Cardiac muscle cell (in vitro differentiated cells and primary cell): ENCODE data around the gene LMO3. TPM values are rescaled to one million over a fixed set of nuclear protein-coding genes. Genes with fewer than 3 reads are reported as not detected.

Source experiments
- DNase-seq, 2 donors: peaks; one replicate each; pipeline versions ENCODE4 v3.0.0 to v3.0.0-alpha.2; 2010 to 2017; ENCODE audit warnings: low read depth in 1 of 2, low spot score in 1 of 2
- H3K27ac ChIP-seq: fragments of 200-600 bp; sonication (generic); 2 replicates; pipeline ENCODE4 v1.5.1; 2016
- H3K27me3 ChIP-seq: fragments of 200-600 bp; sonication (generic); 2 replicates; pipeline ENCODE4 v1.6.0; 2016; ENCODE audit warnings: control low read depth
- H3K36me3 ChIP-seq: fragments of 200-600 bp; sonication (generic); 2 replicates; pipeline ENCODE4 v1.5.1; 2016; ENCODE audit warnings: control low read depth
- H3K4me1 ChIP-seq: fragments of 200-600 bp; sonication (generic); 2 replicates; pipeline ENCODE4 v1.8.1; 2017; ENCODE audit warnings: low read depth, mild to moderate bottlenecking, mixed run types
- H3K4me3 ChIP-seq: fragments of 200-600 bp; sonication (generic); 2 replicates; pipeline ENCODE4 v1.5.1; 2016; ENCODE audit warnings: mild to moderate bottlenecking
- H3K9me3 ChIP-seq: fragments of 200-600 bp; sonication (generic); 2 replicates; pipeline ENCODE4 v1.5.1; 2017; ENCODE audit warnings: low read depth, mild to moderate bottlenecking, control low read depth
- CTCF ChIP-seq: IDR thresholded peaks from 2 replicates; pipeline ENCODE4 v1.5.1; 2012; ENCODE audit warnings: low read depth, mild to moderate bottlenecking, low read length
- polyA plus RNA-seq: library from polyadenylated mRNA; unstranded; fragments of >200 nt; fragmentation: Nextera tagmentation; extraction: Ambion mirVana; gene quantifications from 2 replicates; pipeline ENCODE4 v1.2.1, GENCODE V29; 2016
- total RNA-seq: library from RNA; depleted of rRNA; stranded (reverse); fragments of >200 nt; gene quantifications from 2 replicates; pipeline ENCODE4 v1.2.3, GENCODE V29; 2016

Gene LMO3
- total and polyA plus RNA-seq, 2 experiments from 2014 or later = 12.2 to 29.3 TPM

DNA sequence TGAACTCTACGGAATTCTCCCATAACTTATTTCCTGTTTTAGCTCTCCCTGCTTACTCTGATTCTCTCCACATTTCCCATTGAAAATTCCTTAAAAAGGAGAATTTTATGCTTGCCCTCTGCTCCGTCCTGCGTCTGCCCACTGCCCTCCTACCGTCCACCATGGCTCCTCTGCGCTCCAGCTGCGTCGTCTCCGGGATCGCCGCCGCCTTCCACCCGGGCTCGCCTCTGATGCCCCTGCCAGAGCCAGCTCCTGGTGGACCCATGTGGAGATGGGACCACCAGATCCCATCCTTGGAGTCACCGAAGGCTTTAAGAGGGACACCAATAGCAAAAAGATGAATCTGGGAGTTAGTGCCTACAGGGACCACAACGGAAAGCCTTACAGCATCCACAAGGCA is 92.7 kb downstream of the LMO3 start:
- no peaks in the 10 kb centered on the region for H3K4me1 ChIP-seq
- no peak for DNase-seq
- no peak overlapping the region for H3K4me3 ChIP-seq
- H3K9me3 ChIP-seq = no peaks in the 10 kb centered on the region
- no peaks in the 10 kb centered on the region for H3K36me3 ChIP-seq
- no peak overlapping the region for H3K27ac ChIP-seq
- no peaks in the 10 kb centered on the region for H3K27me3 ChIP-seq
- no peak for TF ChIP-seq CTCF

DNA sequence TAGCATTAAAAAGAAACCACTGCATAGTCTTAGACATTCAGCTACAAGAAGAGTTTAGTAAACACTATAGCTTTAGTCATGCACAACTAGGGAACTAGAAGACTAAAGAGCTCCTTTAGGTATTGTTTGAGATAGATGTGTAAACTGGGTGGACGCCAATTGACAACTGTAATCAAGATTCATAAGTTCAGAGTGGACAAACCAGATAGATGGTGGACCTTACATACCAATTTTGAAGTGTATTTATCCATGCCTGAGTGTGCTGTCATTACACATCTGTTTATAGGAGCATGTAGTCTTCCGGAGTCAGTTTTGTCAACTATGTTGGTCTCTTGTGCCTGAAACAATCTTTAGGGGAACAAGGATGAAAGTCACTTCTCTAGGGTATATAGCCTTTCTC is 96.6 kb downstream of the LMO3 start:
- Histone ChIP-seq H3K4me3 (no peak overlapping the region), H3K9me3 (no peaks in the 10 kb centered on the region), H3K27ac (no peak overlapping the region), H3K4me1 (no peaks in the 10 kb centered on the region), H3K36me3 (no peaks in the 10 kb centered on the region), H3K27me3 (no peaks in the 10 kb centered on the region)
- DNase-seq = no peak
- no peak for TF ChIP-seq CTCF

DNA sequence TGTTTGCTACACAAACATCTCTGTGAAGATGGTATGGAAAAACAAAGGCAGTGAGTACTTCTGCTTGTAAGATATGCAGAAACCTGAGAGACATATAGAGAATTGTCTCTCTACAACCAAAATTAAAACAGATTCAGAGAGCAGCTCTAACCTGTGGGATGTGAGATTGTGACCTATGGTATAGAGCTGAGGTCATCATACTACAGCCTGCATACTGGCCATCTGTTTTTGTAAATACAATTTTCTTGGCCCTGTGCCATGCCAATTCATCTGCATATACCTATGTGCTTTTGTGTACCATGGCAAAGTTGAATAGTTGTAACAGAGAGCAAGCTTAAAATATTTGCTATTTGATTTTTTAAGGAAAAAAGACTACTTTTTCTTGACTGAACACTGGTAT is 99.6 kb downstream of the LMO3 start:
- Histone ChIP-seq H3K4me1 (no peaks in the 10 kb centered on the region), H3K27ac (no peak overlapping the region), H3K9me3 (no peaks in the 10 kb centered on the region), H3K4me3 (no peak overlapping the region), H3K27me3 (no peaks in the 10 kb centered on the region), H3K36me3 (no peaks in the 10 kb centered on the region)
- no peak for TF ChIP-seq CTCF
- no peak for DNase-seq

DNA sequence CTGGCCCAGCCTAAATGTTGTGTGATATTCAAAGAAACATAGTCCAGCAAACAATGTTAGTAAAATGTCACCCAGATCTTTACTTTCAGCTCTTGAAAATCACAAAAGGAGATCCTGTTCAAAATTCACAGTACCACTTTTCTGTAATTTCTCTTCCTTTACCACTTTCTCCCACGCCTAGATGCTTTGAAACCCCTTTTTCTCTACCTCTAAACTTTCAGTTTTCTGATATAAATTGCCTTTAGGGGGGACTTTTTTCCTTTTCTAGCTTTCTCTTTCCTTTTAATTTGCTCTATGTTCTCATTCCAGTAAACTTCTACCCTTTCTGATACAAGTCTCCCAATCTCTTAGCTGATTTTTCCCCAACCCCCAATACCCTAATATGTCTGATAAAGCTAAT is 101.8 kb downstream of the LMO3 start:
- H3K27ac ChIP-seq = no peak overlapping the region
- no peaks in the 10 kb centered on the region for H3K9me3 ChIP-seq
- no peaks in the 10 kb centered on the region for H3K4me1 ChIP-seq
- H3K36me3 ChIP-seq = no peaks in the 10 kb centered on the region
- DNase-seq = no peak
- no peak overlapping the region for H3K4me3 ChIP-seq
- H3K27me3 ChIP-seq = no peaks in the 10 kb centered on the region
- no peak for TF ChIP-seq CTCF

DNA sequence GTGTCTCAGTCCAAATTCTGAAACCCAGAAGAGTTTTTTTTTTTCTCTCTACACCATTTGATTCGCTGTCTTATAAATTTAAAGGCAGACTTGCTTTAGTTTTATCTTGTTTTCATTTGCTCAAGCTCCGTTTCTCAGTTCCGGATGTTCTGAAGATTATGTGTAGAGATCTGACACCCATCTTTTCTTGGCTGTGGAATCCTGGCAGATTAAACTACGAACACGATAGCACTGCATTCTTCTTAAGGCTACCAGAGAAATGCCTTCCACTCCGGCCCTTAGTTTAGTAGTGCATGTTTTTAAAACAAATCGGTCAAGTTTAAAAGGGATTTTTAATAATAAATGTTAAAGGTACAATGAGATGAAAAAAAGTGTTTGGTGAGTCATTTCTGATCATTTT is 106.4 kb downstream of the LMO3 start:
- no peak for TF ChIP-seq CTCF
- Histone ChIP-seq H3K4me3 (no peak overlapping the region), H3K27ac (no peak overlapping the region), H3K36me3 (no peaks in the 10 kb centered on the region), H3K9me3 (no peaks in the 10 kb centered on the region), H3K27me3 (no peaks in the 10 kb centered on the region), H3K4me1 (no peaks in the 10 kb centered on the region)
- peak in 1 of 2 donors; percentile 62 for DNase-seq
